ENCODE measurements around the gene ODF2. TPM values are rescaled to one million over a fixed set of nuclear protein-coding genes. Genes with fewer than 3 reads are reported as not detected.
A peak's percentile ranks its signal among the peaks of the same experiment; 100 is the strongest.
"Not testable (repeated sequence)": the region's sequence is repeated elsewhere in the genome, so short reads cannot be mapped to it uniquely, and the experiment has no call there.

The ODF2 gene
- total and polyA plus RNA-seq, 11 donors = 8.0 to 25.5 (median 13.7) TPM

DNA sequence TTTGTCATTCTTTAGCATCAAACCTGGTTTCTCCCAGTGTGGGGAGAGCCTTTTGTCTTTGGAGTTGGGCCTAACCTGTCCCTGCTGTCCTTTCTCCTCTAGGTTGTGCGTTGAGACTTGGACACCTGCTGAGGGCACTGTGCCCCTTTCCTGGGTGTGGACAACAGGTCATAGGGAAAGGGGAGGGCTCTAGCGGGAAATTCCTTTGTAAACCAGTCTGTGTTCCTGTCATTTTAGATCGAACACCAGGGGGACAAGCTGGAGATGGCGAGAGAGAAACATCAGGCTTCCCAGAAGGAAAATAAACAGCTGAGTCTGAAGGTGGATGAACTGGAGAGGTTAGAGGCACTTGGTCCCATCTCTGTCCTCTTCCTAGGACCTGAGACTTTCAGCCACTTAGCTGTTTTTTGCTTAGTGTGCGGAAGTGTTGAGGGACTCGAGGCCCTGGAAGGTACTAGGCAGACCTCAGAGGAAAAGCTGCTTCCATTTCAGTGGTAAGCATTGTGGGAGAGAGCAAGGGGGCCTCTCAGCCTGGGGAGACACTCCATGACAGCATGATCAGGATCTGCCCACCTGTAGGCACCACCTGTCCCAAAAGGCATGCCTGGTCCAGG, 40.1 kb downstream of the ODF2 start:
- 83 to 90% (median 86%) methylated on average over 6 of the region's 6 CpGs for WGBS, 4 donors
- intact Hi-C loops (cut with DNase I) = no loop called here

DNA sequence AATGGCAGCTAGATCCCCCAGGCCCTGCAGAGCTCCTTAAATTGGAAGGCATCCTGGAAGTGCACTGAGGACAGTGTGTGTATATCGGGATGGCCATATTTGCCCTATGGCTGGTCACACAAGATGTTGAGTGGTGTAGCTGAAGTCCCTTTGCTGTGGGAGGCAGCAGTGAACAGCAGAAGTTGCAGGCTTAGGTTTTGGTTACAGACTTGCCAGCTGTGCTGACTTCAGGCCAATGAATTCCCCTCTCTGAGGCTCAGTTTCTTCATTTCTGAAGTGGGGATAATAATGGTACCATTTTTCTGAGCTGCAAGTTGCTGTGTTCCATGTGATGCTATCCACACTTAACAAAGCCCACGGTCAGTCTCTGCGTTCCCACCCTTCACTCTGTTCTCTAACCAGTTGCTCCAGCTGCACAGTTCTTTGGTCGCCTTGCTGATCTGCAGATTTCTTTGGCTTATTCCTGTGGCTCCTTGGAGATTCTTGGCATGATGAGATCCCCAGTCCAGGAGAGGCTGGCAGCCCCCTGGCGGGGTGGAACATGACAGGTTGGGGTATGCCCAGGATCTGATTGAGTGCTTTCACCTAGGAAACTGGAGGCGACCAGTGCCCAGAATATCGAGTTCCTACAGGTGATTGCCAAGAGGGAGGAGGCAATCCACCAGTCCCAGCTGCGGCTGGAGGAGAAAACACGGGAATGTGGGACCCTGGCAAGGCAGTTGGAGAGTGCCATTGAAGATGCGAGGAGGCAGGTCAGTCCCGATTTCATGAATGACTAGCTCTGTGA, 42.2 kb downstream of the ODF2 start:
- WGBS, 4 donors = 95 to 96% (median 95%) methylated on average over 11 of the region's 11 CpGs
- no peak for TF ChIP-seq POLR2A (IDR thresholded peaks at IDR 0.05)
- TF ChIP-seq, protein P1, sequence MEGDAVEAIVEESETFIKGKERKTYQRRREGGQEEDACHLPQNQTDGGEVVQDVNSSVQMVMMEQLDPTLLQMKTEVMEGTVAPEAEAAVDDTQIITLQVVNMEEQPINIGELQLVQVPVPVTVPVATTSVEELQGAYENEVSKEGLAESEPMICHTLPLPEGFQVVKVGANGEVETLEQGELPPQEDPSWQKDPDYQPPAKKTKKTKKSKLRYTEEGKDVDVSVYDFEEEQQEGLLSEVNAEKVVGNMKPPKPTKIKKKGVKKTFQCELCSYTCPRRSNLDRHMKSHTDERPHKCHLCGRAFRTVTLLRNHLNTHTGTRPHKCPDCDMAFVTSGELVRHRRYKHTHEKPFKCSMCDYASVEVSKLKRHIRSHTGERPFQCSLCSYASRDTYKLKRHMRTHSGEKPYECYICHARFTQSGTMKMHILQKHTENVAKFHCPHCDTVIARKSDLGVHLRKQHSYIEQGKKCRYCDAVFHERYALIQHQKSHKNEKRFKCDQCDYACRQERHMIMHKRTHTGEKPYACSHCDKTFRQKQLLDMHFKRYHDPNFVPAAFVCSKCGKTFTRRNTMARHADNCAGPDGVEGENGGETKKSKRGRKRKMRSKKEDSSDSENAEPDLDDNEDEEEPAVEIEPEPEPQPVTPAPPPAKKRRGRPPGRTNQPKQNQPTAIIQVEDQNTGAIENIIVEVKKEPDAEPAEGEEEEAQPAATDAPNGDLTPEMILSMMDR (IDR thresholded peaks at IDR 0.05) = no peak
- intact Hi-C loops (cut with DNase I) = no loop called here
- Histone ChIP-seq H3K27me3 (no peaks in the 10 kb centered on the region), H3K4me1 (peaks cover 0 to 16% (median 9%) of the 10 kb centered on the region in 12 donors), H3K27ac (no peak overlapping the region), H3K4me3 (no peak overlapping the region), H3K36me3 (peaks cover 0 to 83% (median 72%) of the 10 kb centered on the region in 9 donors), H3K9me3 (no peaks in the 10 kb centered on the region)
- ATAC-seq = no peak
- DNase-seq = no peak

More for the DNA sequence above, 40.1 kb downstream of the ODF2 start:
- H3K4me3 ChIP-seq = no peak overlapping the region
- peaks cover 0 to 16% (median 9%) of the 10 kb centered on the region in 12 donors for H3K4me1 ChIP-seq
- H3K27ac ChIP-seq = no peak overlapping the region
- DNase-seq (no peak), ATAC-seq (no peak)
- no peaks in the 10 kb centered on the region for H3K9me3 ChIP-seq
- TF ChIP-seq, protein P1 (IDR thresholded peaks at IDR 0.05) = no peak
- TF ChIP-seq POLR2A (IDR thresholded peaks at IDR 0.05) = no peak
- peaks cover 0 to 94% (median 84%) of the 10 kb centered on the region in 9 donors for H3K36me3 ChIP-seq
- H3K27me3 ChIP-seq = no peaks in the 10 kb centered on the region

DNA sequence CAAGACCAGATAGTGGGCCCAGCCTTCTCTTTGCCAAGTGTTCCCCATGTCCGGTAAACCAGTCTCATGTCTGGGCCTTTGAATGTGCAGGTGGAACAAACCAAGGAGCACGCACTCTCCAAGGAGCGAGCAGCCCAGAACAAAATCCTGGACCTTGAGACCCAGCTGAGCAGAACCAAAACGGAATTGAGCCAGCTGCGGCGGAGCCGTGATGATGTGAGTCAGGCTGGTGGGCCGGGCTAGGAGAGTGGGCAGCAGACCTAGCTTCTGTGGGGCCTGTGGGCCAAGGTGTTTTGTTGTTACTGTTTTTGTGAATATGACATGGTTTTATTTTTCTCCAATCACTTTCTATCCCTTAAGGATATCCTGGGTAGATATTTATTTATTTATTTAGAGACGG, 43.1 kb downstream of the ODF2 start:
- DNase-seq = no peak
- H3K36me3 ChIP-seq = peaks cover 0 to 76% (median 67%) of the 10 kb centered on the region in 9 donors
- ATAC-seq = no peak
- TF ChIP-seq, protein P1 (IDR thresholded peaks at IDR 0.05) = no peak
- no peak for TF ChIP-seq POLR2A (IDR thresholded peaks at IDR 0.05)
- no peak overlapping the region for H3K4me3 ChIP-seq
- no peaks in the 10 kb centered on the region for H3K9me3 ChIP-seq
- intact Hi-C loops (cut with DNase I) = no loop called here
- WGBS, 4 donors = 95 to 100% (median 97%) methylated on average over 9 of the region's 9 CpGs
- H3K27ac ChIP-seq = no peak overlapping the region
- no peaks in the 10 kb centered on the region for H3K27me3 ChIP-seq
- peaks cover 0 to 18% (median 14%) of the 10 kb centered on the region in 12 donors for H3K4me1 ChIP-seq

DNA sequence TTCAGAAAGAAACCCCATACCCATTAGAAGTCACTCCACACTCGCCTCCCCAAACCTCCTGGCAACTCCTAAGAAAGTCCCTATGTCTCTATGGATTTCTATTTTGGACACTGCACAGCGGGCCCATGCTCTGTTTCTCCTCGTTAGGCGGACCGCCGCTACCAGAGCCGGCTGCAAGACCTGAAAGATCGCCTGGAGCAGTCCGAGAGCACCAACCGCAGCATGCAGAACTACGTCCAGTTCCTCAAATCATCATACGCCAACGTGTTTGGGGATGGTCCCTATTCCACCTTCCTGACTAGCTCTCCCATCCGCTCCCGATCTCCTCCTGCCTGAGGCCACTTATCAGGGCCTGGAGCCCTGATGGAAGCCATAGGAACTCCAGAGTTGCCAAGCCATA, 44.1 kb downstream of the ODF2 start:
- ATAC-seq (no peak), DNase-seq (no peak)
- 91 to 94% (median 94%) methylated on average over 15 of the region's 15 CpGs for WGBS, 4 donors
- Histone ChIP-seq H3K4me1 (peaks cover 0 to 12% (median 6%) of the 10 kb centered on the region in 12 donors), H3K36me3 (peaks cover 0 to 66% (median 59%) of the 10 kb centered on the region in 9 donors), H3K27ac (no peak overlapping the region), H3K27me3 (no peaks in the 10 kb centered on the region), H3K4me3 (no peak overlapping the region), H3K9me3 (no peaks in the 10 kb centered on the region)
- intact Hi-C loops (cut with DNase I) = loop anchor here in 4 of 10 donors (5.0 to 10.0 kb wide), 3 partner anchors 43 to 135 kb away; partner anchors contain the start of genes SPTAN1 (in 2 of the 4) and ODF2 (in 1 of the 4)
- no peak for TF ChIP-seq POLR2A (IDR thresholded peaks at IDR 0.05)
- TF ChIP-seq, protein P1 (IDR thresholded peaks at IDR 0.05) = no peak

DNA sequence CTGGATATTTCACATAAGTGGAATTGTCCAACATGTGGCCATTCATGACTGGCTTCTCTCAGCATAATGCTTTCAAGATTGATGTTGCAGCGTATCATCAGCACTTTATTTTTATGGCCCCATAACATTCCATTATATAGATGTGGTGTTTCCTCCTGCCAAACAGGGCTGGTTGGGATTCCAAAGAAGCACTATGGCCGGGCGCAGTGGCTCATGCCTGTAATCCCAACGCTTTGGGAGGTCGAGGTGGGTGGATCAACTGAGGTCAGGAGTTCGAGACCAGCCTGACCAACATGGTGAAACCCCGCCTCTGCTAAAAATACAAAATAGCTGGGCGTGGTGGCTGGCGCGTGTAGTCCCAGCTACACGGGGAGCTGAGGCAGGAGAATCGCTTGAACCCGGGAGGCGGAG, 47.6 kb downstream of the ODF2 start:
- peak overlapping the region in 3 of 12 donors; percentile 73 to 96 (median 79) for H3K4me3 ChIP-seq
- ATAC-seq, H3K9me3 ChIP-seq, H3K27me3 ChIP-seq, DNase-seq, H3K27ac ChIP-seq: not testable (repeated sequence)
- peaks cover 0 to 24% (median 19%) of the 10 kb centered on the region in 12 donors for H3K4me1 ChIP-seq
- 61 to 69% (median 68%) methylated on average over 14 of the region's 14 CpGs for WGBS, 4 donors
- peaks cover 0 to 40% (median 32%) of the 10 kb centered on the region in 9 donors for H3K36me3 ChIP-seq
- intact Hi-C loops (cut with DNase I) = loop anchor here in 4 of 10 donors (5.0 to 10.0 kb wide), 3 partner anchors 46 to 139 kb away; partner anchors contain the start of genes SPTAN1 (in 2 of the 4) and ODF2 (in 1 of the 4)

Measured in heart left ventricle (tissue), 16 donors.